ENCODE data around the gene STRN4. TPM values are rescaled to one million over a fixed set of nuclear protein-coding genes. Genes with fewer than 3 reads are reported as not detected.

STRN4 gene
- total RNA-seq, 1 donor from 2014 or later = 115 TPM

- H3K27me3 Mint-ChIP-seq = no peaks in the 10 kb centered on the region
- peaks cover 14% of the 10 kb centered on the region for H3K36me3 Mint-ChIP-seq (ENCODE audit: insufficient read depth)
- no peak for DNase-seq (ENCODE audit: low spot score, unreplicated experiment)
- no peaks in the 10 kb centered on the region for H3K9me3 Mint-ChIP-seq (ENCODE audit: low read depth)
- H3K27ac Mint-ChIP-seq = no peak overlapping the region
- TF ChIP-seq, protein P1, sequence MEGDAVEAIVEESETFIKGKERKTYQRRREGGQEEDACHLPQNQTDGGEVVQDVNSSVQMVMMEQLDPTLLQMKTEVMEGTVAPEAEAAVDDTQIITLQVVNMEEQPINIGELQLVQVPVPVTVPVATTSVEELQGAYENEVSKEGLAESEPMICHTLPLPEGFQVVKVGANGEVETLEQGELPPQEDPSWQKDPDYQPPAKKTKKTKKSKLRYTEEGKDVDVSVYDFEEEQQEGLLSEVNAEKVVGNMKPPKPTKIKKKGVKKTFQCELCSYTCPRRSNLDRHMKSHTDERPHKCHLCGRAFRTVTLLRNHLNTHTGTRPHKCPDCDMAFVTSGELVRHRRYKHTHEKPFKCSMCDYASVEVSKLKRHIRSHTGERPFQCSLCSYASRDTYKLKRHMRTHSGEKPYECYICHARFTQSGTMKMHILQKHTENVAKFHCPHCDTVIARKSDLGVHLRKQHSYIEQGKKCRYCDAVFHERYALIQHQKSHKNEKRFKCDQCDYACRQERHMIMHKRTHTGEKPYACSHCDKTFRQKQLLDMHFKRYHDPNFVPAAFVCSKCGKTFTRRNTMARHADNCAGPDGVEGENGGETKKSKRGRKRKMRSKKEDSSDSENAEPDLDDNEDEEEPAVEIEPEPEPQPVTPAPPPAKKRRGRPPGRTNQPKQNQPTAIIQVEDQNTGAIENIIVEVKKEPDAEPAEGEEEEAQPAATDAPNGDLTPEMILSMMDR (IDR thresholded peaks at IDR 0.05; ENCODE audit: unreplicated experiment) = no peak
- no peak overlapping the region for H3K4me3 Mint-ChIP-seq (ENCODE audit: low read depth)
- peaks cover 2% of the 10 kb centered on the region for H3K4me1 Mint-ChIP-seq (ENCODE audit: low read depth)
These were observed 13.9 kb downstream of the STRN4 start for GRCh38 chr19:46732172-46732938.

GRCh38 chr19:46731584-46731983, 14.7 kb downstream of the STRN4 start:
- H3K36me3 Mint-ChIP-seq (ENCODE audit: insufficient read depth) = peaks cover 14% of the 10 kb centered on the region
- TF ChIP-seq, protein P1 (IDR thresholded peaks at IDR 0.05; ENCODE audit: unreplicated experiment) = no peak

DNA sequence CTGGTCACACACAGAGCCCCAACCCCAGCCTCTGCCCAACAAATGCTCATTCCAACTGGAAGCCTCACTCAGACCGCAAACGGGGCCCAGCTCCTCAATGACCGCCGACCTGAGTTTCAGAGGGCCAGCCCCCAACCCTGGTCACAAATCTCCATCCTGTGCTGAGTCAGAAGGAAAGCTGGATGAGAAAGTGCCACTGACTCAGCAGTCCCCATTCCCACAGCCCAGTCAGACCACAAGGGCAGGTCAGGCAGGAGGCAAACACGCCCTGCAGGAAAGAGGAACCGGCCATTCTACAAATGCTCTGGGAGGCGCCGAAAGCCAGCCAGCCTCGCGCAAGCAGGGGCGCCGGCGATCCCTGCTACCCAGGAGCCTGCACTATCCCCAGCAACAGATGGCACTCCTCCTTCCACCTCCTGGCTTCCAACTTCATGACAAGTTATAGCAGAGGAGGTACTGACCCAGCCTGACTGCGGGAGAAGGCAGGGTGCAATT, 15.2 kb downstream of the STRN4 start:
- Mint-ChIP-seq H3K27ac (no peak overlapping the region), H3K4me3 (ENCODE audit: low read depth) (no peak overlapping the region)

More at GRCh38 chr19:46731584-46731983, 14.7 kb downstream of the STRN4 start:
- Mint-ChIP-seq H3K27ac (no peak overlapping the region), H3K27me3 (no peaks in the 10 kb centered on the region), H3K4me3 (ENCODE audit: low read depth) (no peak overlapping the region), H3K4me1 (ENCODE audit: low read depth) (no peaks in the 10 kb centered on the region), H3K9me3 (ENCODE audit: low read depth) (no peaks in the 10 kb centered on the region)
- no peak for DNase-seq (ENCODE audit: low spot score, unreplicated experiment)

GRCh38 chr19:46730595-46730994, 15.7 kb downstream of the STRN4 start:
- no peak overlapping the region for H3K4me3 Mint-ChIP-seq (ENCODE audit: low read depth)

More for the DNA sequence above, 15.2 kb downstream of the STRN4 start:
- TF ChIP-seq, protein P1 (IDR thresholded peaks at IDR 0.05; ENCODE audit: unreplicated experiment) = no peak
- Mint-ChIP-seq H3K36me3 (ENCODE audit: insufficient read depth) (peaks cover 17% of the 10 kb centered on the region), H3K27me3 (no peaks in the 10 kb centered on the region), H3K4me1 (ENCODE audit: low read depth) (no peaks in the 10 kb centered on the region), H3K9me3 (ENCODE audit: low read depth) (no peaks in the 10 kb centered on the region)
- no peak for DNase-seq (ENCODE audit: low spot score, unreplicated experiment)

DNA sequence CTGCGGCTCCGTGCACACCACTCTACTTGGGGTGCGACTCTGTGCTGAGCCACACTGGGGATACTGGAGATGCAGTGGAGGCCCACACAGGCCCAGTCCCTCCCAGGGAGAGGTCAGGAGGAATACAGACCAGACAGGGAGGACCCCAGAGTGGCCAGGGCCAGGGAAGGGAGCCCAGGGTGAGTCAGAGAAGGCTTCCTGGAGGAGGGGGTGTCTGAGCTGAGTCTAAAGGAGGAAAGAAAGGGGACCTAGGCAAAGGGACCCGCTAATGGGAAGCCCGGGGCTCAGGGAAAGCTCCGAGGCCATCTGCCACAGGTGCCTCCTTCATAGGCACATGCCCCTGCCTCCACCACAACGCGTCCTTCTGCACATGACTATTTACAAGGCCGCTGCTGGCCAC, 16.1 kb downstream of the STRN4 start:
- Mint-ChIP-seq H3K4me1 (ENCODE audit: low read depth) (no peaks in the 10 kb centered on the region), H3K27me3 (no peaks in the 10 kb centered on the region), H3K36me3 (ENCODE audit: insufficient read depth) (peaks cover 17% of the 10 kb centered on the region), H3K27ac (no peak overlapping the region), H3K4me3 (ENCODE audit: low read depth) (no peak overlapping the region), H3K9me3 (ENCODE audit: low read depth) (no peaks in the 10 kb centered on the region)
- TF ChIP-seq, protein P1 (IDR thresholded peaks at IDR 0.05; ENCODE audit: unreplicated experiment) = no peak
- DNase-seq (ENCODE audit: low spot score, unreplicated experiment) = no peak

More at GRCh38 chr19:46730595-46730994, 15.7 kb downstream of the STRN4 start:
- no peak for DNase-seq (ENCODE audit: low spot score, unreplicated experiment)
- Mint-ChIP-seq H3K27me3 (no peaks in the 10 kb centered on the region), H3K4me1 (ENCODE audit: low read depth) (no peaks in the 10 kb centered on the region), H3K9me3 (ENCODE audit: low read depth) (no peaks in the 10 kb centered on the region), H3K36me3 (ENCODE audit: insufficient read depth) (peaks cover 17% of the 10 kb centered on the region), H3K27ac (no peak overlapping the region)
- TF ChIP-seq, protein P1 (IDR thresholded peaks at IDR 0.05; ENCODE audit: unreplicated experiment) = no peak
